MM.1S (cell line): ENCODE data around the gene EMX1.

Experiments
- DNase-seq: peaks from one replicate; pipeline ENCODE4 v3.0.0-alpha.2; 2015
- H2AFZ ChIP-seq: fragments of 300-600 bp; sonication (generic); 2 replicates; pipeline ENCODE4 v1.6.0; 2016; ENCODE audit warnings: antibody characterized with exemption, low read length
- H3F3A ChIP-seq: fragments of 300-600 bp; sonication (generic); 2 replicates; pipeline ENCODE4 v1.6.1; 2016; ENCODE audit warnings: mild to moderate bottlenecking, antibody characterized with exemption, low read length, moderate library complexity, mixed read lengths; ENCODE audit not compliant: insufficient read depth
- H3K27ac ChIP-seq: fragments of 300-600 bp; sonication (generic); 2 replicates; pipeline ENCODE4 v1.5.1; 2016; ENCODE audit warnings: mild to moderate bottlenecking, low read length
- H3K27me3 ChIP-seq: fragments of 300-600 bp; sonication (generic); replicated peaks from 2 replicates; pipeline ENCODE4 v1.6.0; 2016; ENCODE audit warnings: low read length; ENCODE audit not compliant: insufficient read depth
- H3K36me3 ChIP-seq: fragments of 300-600 bp; sonication (generic); replicated peaks from 2 replicates; pipeline ENCODE4 v1.6.1; 2016; ENCODE audit warnings: mild to moderate bottlenecking, low read length, mixed read lengths; ENCODE audit not compliant: insufficient read depth
- H3K4me1 ChIP-seq: fragments of 300-600 bp; sonication (generic); 2 replicates; pipeline ENCODE4 v1.6.1; 2016; ENCODE audit warnings: low read length, mixed read lengths
- H3K4me2 ChIP-seq: fragments of 300-600 bp; sonication (generic); 2 replicates; pipeline ENCODE4 v1.6.0; 2016; ENCODE audit warnings: low read depth, low read length
- H3K4me3 ChIP-seq: fragments of 300-600 bp; sonication (generic); 2 replicates; pipeline ENCODE4 v1.5.1; 2016; ENCODE audit warnings: low read length, mixed read lengths
- H3K79me2 ChIP-seq: fragments of 300-600 bp; sonication (generic); 2 replicates; pipeline ENCODE4 v1.6.1; 2016; ENCODE audit warnings: mixed run types, low read length, mixed read lengths
- H3K9ac ChIP-seq: fragments of 300-600 bp; sonication (generic); 2 replicates; pipeline ENCODE4 v1.6.1; 2016; ENCODE audit warnings: low read length, mixed read lengths
- H3K9me2 ChIP-seq: fragments of 300-600 bp; sonication (generic); replicated peaks from 2 replicates; pipeline ENCODE4 v1.6.1; 2016; ENCODE audit warnings: mild to moderate bottlenecking, low read length, mixed read lengths; ENCODE audit not compliant: insufficient read depth
- H3K9me3 ChIP-seq: fragments of 300-600 bp; sonication (generic); replicated peaks from 2 replicates; pipeline ENCODE4 v1.6.1; 2016; ENCODE audit warnings: mild to moderate bottlenecking, low read length, mixed read lengths; ENCODE audit not compliant: insufficient read depth
- H4K20me1 ChIP-seq: fragments of 300-600 bp; sonication (generic); 2 replicates; pipeline ENCODE4 v1.6.1; 2016; ENCODE audit warnings: mild to moderate bottlenecking, low read length, moderate library complexity, mixed read lengths; ENCODE audit not compliant: insufficient read depth
- EZH2 ChIP-seq: fragments of 300-600 bp; sonication (generic); optimal IDR thresholded peaks from 2 replicates; pipeline ENCODE3; 2017; ENCODE audit warnings: low read depth, mild to moderate bottlenecking, antibody characterized with exemption, low read length, mixed read lengths
- EZH2phosphoT487 ChIP-seq: fragments of 300-600 bp; sonication (generic); IDR thresholded peaks from 2 replicates; pipeline ENCODE4 v1.6.1; 2018; ENCODE audit warnings: antibody characterized with exemption, low read length
- TF ChIP-seq, protein P1 (sequence below): fragments of 300-600 bp; sonication (generic); IDR thresholded peaks from 2 replicates; pipeline ENCODE4 v1.5.1; 2016; ENCODE audit warnings: antibody characterized with exemption, low read length, mixed read lengths

The EMX1 gene

DNA sequence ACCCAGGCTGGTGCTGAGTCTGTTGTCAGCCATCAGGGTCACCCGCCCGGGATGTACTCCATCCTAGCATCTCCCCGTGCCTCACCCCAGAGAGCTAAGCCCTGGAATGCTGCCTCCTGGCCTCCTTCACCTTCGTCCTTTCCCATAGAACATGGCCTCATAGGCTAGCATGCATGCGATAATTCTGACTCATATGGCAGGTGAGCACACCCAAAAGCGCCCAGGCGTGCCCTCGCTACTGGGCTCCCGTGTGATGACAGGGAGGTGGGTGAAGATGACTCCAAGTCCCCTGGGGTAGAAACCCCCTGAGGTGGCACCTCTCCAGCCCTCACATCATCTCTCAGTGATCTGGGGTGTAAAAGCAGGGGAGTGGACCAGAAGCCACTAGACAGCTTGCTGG is 22.8 kb upstream of the EMX1 start:
- H3K9me2 ChIP-seq, result no peaks in the 10 kb centered on the region
- H3K9ac ChIP-seq, result no peak overlapping the region

DNA sequence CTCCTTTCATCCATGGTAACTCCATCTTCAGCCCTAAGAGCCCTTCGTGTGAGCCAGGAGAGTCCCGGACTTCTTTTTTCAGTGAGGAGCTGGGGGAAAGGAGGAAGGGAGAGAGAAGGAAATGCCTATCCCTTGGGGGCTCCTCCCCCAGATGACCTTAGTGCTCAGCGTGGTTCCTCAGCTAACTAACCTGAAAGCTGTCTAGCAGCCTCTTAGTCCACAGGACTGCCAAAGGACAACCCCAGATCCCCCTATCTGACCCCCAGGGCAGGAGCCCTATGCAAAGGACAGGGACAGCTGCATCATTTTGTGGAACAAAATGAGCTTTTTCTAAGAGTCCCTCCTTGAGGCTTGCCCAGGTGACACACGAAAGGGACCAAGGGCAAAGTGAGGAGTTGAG is 22.2 kb upstream of the EMX1 start:
- no peaks in the 10 kb centered on the region for H3K9me2 ChIP-seq
- no peaks in the 10 kb centered on the region for H4K20me1 ChIP-seq
- no peaks in the 10 kb centered on the region for H3K36me3 ChIP-seq
- no peak overlapping the region for H3K9ac ChIP-seq
- H3F3A ChIP-seq, result no peaks in the 10 kb centered on the region
- H3K27ac ChIP-seq, result no peak overlapping the region
- H3K4me3 ChIP-seq, result no peak overlapping the region
- no peak overlapping the region for H2AFZ ChIP-seq
- DNase-seq, result no peak
- H3K4me2 ChIP-seq, result no peak overlapping the region
- no peaks in the 10 kb centered on the region for H3K9me3 ChIP-seq
- no peaks in the 10 kb centered on the region for H3K27me3 ChIP-seq
- TF ChIP-seq EZH2phosphoT487 (no peak), EZH2 (no peak)
- TF ChIP-seq, protein P1, sequence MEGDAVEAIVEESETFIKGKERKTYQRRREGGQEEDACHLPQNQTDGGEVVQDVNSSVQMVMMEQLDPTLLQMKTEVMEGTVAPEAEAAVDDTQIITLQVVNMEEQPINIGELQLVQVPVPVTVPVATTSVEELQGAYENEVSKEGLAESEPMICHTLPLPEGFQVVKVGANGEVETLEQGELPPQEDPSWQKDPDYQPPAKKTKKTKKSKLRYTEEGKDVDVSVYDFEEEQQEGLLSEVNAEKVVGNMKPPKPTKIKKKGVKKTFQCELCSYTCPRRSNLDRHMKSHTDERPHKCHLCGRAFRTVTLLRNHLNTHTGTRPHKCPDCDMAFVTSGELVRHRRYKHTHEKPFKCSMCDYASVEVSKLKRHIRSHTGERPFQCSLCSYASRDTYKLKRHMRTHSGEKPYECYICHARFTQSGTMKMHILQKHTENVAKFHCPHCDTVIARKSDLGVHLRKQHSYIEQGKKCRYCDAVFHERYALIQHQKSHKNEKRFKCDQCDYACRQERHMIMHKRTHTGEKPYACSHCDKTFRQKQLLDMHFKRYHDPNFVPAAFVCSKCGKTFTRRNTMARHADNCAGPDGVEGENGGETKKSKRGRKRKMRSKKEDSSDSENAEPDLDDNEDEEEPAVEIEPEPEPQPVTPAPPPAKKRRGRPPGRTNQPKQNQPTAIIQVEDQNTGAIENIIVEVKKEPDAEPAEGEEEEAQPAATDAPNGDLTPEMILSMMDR, result no peak
- H3K79me2 ChIP-seq, result no peaks in the 10 kb centered on the region
- no peaks in the 10 kb centered on the region for H3K4me1 ChIP-seq

More for the DNA sequence above, 22.8 kb upstream of the EMX1 start:
- Histone ChIP-seq H3K9me3 (no peaks in the 10 kb centered on the region), H4K20me1 (no peaks in the 10 kb centered on the region), H3K4me3 (no peak overlapping the region), H3K27ac (no peak overlapping the region), H3F3A (no peaks in the 10 kb centered on the region), H3K4me2 (no peak overlapping the region), H2AFZ (no peak overlapping the region), H3K36me3 (no peaks in the 10 kb centered on the region), H3K4me1 (no peaks in the 10 kb centered on the region), H3K79me2 (no peaks in the 10 kb centered on the region), H3K27me3 (no peaks in the 10 kb centered on the region)
- TF ChIP-seq, protein P1, result no peak
- TF ChIP-seq EZH2phosphoT487 (no peak), EZH2 (no peak)
- DNase-seq, result no peak

DNA sequence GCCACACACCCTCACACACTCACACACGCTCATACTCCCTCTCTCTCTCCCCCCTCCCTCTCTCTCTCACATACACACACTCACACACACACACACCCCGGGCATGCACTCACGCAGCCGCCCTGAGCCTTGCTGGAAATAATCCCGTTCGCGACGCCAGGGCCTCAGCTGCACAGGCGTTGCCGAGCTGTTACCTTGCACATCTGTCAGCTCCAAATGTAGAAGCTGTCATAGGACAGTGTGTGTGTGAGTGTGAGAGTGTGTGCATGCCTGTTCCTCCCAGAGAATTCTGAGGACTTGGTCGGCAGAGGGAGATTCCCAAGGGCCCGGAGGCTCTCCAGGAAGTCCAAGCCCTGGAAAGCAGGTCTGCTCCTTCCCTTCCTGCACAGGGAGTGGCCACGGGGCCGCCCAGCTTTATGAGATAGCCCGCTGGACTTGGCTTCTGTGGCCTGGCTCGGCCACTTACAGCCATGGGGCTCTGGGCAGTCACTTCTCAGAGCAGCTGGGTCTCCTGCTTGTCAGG is 21.5 kb upstream of the EMX1 start:
- Histone ChIP-seq H3K79me2 (no peaks in the 10 kb centered on the region), H3K27me3 (no peaks in the 10 kb centered on the region), H2AFZ (no peak overlapping the region), H3K4me3 (no peak overlapping the region), H3K36me3 (no peaks in the 10 kb centered on the region), H3K9me2 (no peaks in the 10 kb centered on the region), H3K4me1 (no peaks in the 10 kb centered on the region), H3K9ac (no peak overlapping the region), H3K27ac (no peak overlapping the region), H3K4me2 (no peak overlapping the region), H4K20me1 (no peaks in the 10 kb centered on the region), H3K9me3 (no peaks in the 10 kb centered on the region), H3F3A (no peaks in the 10 kb centered on the region)
- TF ChIP-seq EZH2, result no peak
- no peak for TF ChIP-seq EZH2phosphoT487
- TF ChIP-seq, protein P1, result no peak
- no peak for DNase-seq
